ENCODE results near the gene CTCF. TPM values are rescaled to one million over a fixed set of nuclear protein-coding genes. Genes with fewer than 3 reads are reported as not detected.
A peak's percentile ranks its signal among the peaks of the same experiment; 100 is the strongest.

The CTCF gene
- total and polyA plus RNA-seq, 4 experiments from 2014 or later = 26.5 to 85.7 (median 71.2) TPM

DNA sequence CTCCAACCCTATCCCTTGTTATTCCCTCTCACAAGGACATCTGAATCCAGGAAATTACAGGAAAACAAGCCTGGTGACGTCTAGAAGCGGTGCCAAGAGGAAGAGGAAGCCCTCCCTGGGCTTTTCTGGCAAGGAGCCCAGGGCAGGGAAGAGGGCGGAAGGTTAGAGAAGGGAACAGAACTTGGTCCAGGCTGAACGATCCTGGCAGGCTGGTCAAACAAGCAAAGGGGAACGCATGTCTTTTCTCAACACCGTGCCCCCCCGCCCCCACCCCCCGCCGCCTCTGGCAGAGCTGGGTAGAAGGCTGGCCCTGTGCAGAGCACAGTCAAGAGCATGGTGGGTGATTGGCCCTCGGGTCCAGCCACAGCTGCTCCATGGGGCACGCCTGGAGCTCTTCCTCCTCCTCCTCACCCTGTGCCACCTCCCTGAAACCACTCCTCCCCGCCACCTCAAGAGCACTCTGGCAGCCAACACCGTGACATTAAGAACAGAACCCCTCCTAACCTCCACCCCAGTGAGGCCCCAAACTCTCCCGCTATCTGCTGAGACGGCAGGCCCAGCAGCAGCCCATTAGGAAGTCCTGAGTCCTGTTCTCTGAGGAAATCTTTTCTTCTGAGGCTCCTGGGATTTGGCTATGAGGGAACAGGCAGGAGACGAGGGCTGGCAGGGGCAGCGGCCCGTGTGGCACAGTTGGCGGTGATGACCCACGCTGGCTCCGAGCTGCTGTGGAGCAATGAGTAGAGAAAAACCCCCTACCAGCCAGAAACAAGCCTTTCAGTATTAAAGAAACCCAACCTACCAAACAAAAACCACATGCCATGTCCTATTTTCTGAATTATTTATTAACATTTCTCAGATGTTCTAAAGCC, 111.6 kb downstream of the CTCF start:
- intact Hi-C loops (cut with micrococcal nuclease) = loop anchor here (2.0 kb wide), 1 partner anchor 63 kb away; no protein-coding TSS in a partner anchor
- peak overlapping the region in 6 of 7 donors; percentile 29 to 76 (median 68) for H3K27ac Mint-ChIP-seq
- ChIA-PET POLR2A (ENCODE audit: partially characterized antibody) (interaction anchor here (0.5 to 1.6 kb wide), 2 partner anchors 115 to 255 kb away, joined by 3 read pairs; no protein-coding TSS in a partner anchor), CTCF (ENCODE audit: partially characterized antibody) (interaction anchor here (1.5 to 10.4 kb wide), 10 partner anchors 8 to 258 kb away, joined by 4 to 143 read pairs (median 14); partner anchors contain the start of genes CTRL and GFOD2)
- no peak overlapping the region for H3K4me3 Mint-ChIP-seq
- peaks cover 3 to 14% (median 8%) of the 10 kb centered on the region in 4 donors for H3K4me1 Mint-ChIP-seq
- Histone ChIP-seq H3K27me3 (ENCODE audit: insufficient read depth, low read length) (no peaks in the 10 kb centered on the region), H3K27ac (ENCODE audit: low read depth, low read length) (no peak overlapping the region), H3K36me3 (ENCODE audit: insufficient read depth, low read length) (no peaks in the 10 kb centered on the region), H3K4me1 (ENCODE audit: insufficient read depth, low read length) (no peaks in the 10 kb centered on the region), H3K9me3 (ENCODE audit: control insufficient read depth in 1 of 2, low read length in 2 of 2) (no peaks in the 10 kb centered on the region), H3K4me3 (ENCODE audit: low read length in 2 of 2) (no peak overlapping the region)
- no peak for DNase-seq
- no peaks in the 10 kb centered on the region for H3K9me3 Mint-ChIP-seq
- H3K36me3 Mint-ChIP-seq = peaks cover 0 to 11% of the 10 kb centered on the region in 2 donors
- H3K27me3 Mint-ChIP-seq = no peaks in the 10 kb centered on the region

- CTCF ChIA-PET (ENCODE audit: partially characterized antibody) = interaction anchor here (3.4 to 10.4 kb wide), 4 partner anchors 7 to 153 kb away, joined by 20 to 143 read pairs (median 27); partner anchors contain the start of gene GFOD2
- no peak for DNase-seq
Observed at GRCh38 chr16:67674851-67675578, 112.7 kb downstream of the CTCF start.

DNA sequence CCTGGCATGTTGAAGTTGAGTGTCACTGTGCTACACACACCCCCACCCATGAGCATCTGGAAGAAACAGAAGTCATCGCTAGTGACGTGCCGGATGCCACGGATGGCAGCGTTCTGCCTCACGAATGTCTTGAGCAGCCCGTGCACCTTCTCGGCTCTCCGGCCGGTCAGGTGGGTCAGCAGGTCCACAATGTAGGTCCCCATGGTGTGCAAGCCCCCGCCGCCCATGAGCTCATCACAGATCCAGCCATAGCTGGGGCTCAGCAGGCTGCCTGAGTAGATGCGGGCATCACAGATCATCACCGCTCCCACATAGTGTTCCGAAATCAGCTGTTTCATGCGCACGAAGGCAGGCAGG, 113.2 kb downstream of the CTCF start:
- POLR2A ChIA-PET (ENCODE audit: partially characterized antibody) = no interaction called here
- Mint-ChIP-seq H3K9me3 (no peaks in the 10 kb centered on the region), H3K36me3 (peaks cover 0 to 11% of the 10 kb centered on the region in 2 donors), H3K27me3 (no peaks in the 10 kb centered on the region), H3K4me3 (no peak overlapping the region), H3K27ac (peak overlapping the region in 3 of 7 donors; percentile 31 to 68 (median 48)), H3K4me1 (peaks cover 3 to 12% (median 8%) of the 10 kb centered on the region in 4 donors)
- Histone ChIP-seq H3K9me3 (ENCODE audit: control insufficient read depth in 1 of 2, low read length in 2 of 2) (no peaks in the 10 kb centered on the region), H3K4me1 (ENCODE audit: insufficient read depth, low read length) (no peaks in the 10 kb centered on the region), H3K36me3 (ENCODE audit: insufficient read depth, low read length) (no peaks in the 10 kb centered on the region), H3K27ac (ENCODE audit: low read depth, low read length) (no peak overlapping the region), H3K4me3 (ENCODE audit: low read length in 2 of 2) (no peak overlapping the region), H3K27me3 (ENCODE audit: insufficient read depth, low read length) (no peaks in the 10 kb centered on the region)
- DNase-seq = no peak
- CTCF ChIA-PET (ENCODE audit: partially characterized antibody) = no interaction called here
- intact Hi-C loops (cut with micrococcal nuclease) = no loop called here

More at GRCh38 chr16:67674851-67675578, 112.7 kb downstream of the CTCF start:
- H3K4me1 ChIP-seq (ENCODE audit: insufficient read depth, low read length) = no peaks in the 10 kb centered on the region
- Mint-ChIP-seq H3K9me3 (no peaks in the 10 kb centered on the region), H3K36me3 (peaks cover 0 to 9% of the 10 kb centered on the region in 2 donors), H3K27ac (peak overlapping the region in 3 of 7 donors; percentile 29 to 76 (median 42)), H3K27me3 (no peaks in the 10 kb centered on the region), H3K4me3 (no peak overlapping the region), H3K4me1 (peaks cover 3 to 12% (median 8%) of the 10 kb centered on the region in 4 donors)
- no peak overlapping the region for H3K4me3 ChIP-seq (ENCODE audit: low read length in 2 of 2)
- no peak overlapping the region for H3K27ac ChIP-seq (ENCODE audit: low read depth, low read length)
- POLR2A ChIA-PET (ENCODE audit: partially characterized antibody) = no interaction called here
- H3K9me3 ChIP-seq (ENCODE audit: control insufficient read depth in 1 of 2, low read length in 2 of 2) = no peaks in the 10 kb centered on the region
- intact Hi-C loops (cut with micrococcal nuclease) = no loop called here
- H3K27me3 ChIP-seq (ENCODE audit: insufficient read depth, low read length) = no peaks in the 10 kb centered on the region
- H3K36me3 ChIP-seq (ENCODE audit: insufficient read depth, low read length) = no peaks in the 10 kb centered on the region

DNA sequence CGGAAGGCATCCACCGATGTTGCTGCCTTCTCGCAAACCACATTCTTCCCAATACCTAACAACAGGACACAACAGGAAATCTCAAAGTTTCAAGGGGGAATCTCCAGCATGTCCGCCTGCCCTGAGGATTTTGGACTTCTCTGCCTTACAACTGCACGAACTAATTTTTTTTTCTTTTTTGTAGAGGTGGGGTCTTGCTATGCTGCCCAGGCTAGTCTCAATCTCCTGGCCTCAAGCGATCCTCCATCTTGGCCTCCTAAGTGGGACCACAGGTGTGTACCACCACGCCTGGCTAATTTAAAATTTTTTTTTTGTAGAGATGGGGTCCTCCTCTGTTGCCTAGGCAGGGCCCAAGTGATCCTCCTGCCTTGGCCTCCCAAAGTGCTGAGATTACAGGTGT, 113.7 kb downstream of the CTCF start:
- H3K9me3 Mint-ChIP-seq = no peaks in the 10 kb centered on the region
- DNase-seq = no peak
- H3K4me1 ChIP-seq (ENCODE audit: insufficient read depth, low read length) = no peaks in the 10 kb centered on the region
- H3K27ac ChIP-seq (ENCODE audit: low read depth, low read length) = no peak overlapping the region
- H3K36me3 ChIP-seq (ENCODE audit: insufficient read depth, low read length) = peaks cover 2% of the 10 kb centered on the region
- peaks cover 3 to 12% (median 8%) of the 10 kb centered on the region in 4 donors for H3K4me1 Mint-ChIP-seq
- ChIA-PET CTCF (ENCODE audit: partially characterized antibody) (interaction anchor here (1.7 to 2.2 kb wide), 2 partner anchors 140 to 155 kb away, joined by 4 to 6 read pairs; no protein-coding TSS in a partner anchor), POLR2A (ENCODE audit: partially characterized antibody) (no interaction called here)
- H3K27me3 Mint-ChIP-seq = no peaks in the 10 kb centered on the region
- intact Hi-C loops (cut with micrococcal nuclease) = no loop called here
- H3K36me3 Mint-ChIP-seq = peaks cover 0 to 11% of the 10 kb centered on the region in 2 donors
- no peaks in the 10 kb centered on the region for H3K9me3 ChIP-seq (ENCODE audit: control insufficient read depth in 1 of 2, low read length in 2 of 2)
- no peaks in the 10 kb centered on the region for H3K27me3 ChIP-seq (ENCODE audit: insufficient read depth, low read length)
- peak overlapping the region in 2 of 7 donors; percentile 62 to 68 for H3K27ac Mint-ChIP-seq
- H3K4me3 Mint-ChIP-seq = no peak overlapping the region
- H3K4me3 ChIP-seq (ENCODE audit: low read length in 2 of 2) = no peak overlapping the region

- Mint-ChIP-seq H3K27ac (peak overlapping the region in 5 of 7 donors; percentile 25 to 86 (median 62)), H3K36me3 (peaks cover 0 to 11% of the 10 kb centered on the region in 2 donors), H3K27me3 (no peaks in the 10 kb centered on the region), H3K4me1 (peaks cover 3 to 12% (median 8%) of the 10 kb centered on the region in 4 donors), H3K4me3 (no peak overlapping the region), H3K9me3 (no peaks in the 10 kb centered on the region)
- no peak overlapping the region for H3K4me3 ChIP-seq (ENCODE audit: low read length in 2 of 2)
- intact Hi-C loops (cut with micrococcal nuclease) = no loop called here
- no peaks in the 10 kb centered on the region for H3K27me3 ChIP-seq (ENCODE audit: insufficient read depth, low read length)
- ChIA-PET CTCF (ENCODE audit: partially characterized antibody) (interaction anchor here (1.0 to 2.2 kb wide), 3 partner anchors 129 to 155 kb away, joined by 4 to 6 read pairs (median 4); no protein-coding TSS in a partner anchor), POLR2A (ENCODE audit: partially characterized antibody) (interaction anchor here (0.6 to 1.0 kb wide), 2 partner anchors 195 to 313 kb away, joined by 3 read pairs; partner anchors contain the start of gene ATP6V0D1)
- no peak overlapping the region for H3K27ac ChIP-seq (ENCODE audit: low read depth, low read length)
- H3K36me3 ChIP-seq (ENCODE audit: insufficient read depth, low read length) = peaks cover 3% of the 10 kb centered on the region
- DNase-seq = no peak
- H3K9me3 ChIP-seq (ENCODE audit: control insufficient read depth in 1 of 2, low read length in 2 of 2) = no peaks in the 10 kb centered on the region
- H3K4me1 ChIP-seq (ENCODE audit: insufficient read depth, low read length) = no peaks in the 10 kb centered on the region
Observed at GRCh38 chr16:67676516-67676915, 114.2 kb downstream of the CTCF start.

DNA sequence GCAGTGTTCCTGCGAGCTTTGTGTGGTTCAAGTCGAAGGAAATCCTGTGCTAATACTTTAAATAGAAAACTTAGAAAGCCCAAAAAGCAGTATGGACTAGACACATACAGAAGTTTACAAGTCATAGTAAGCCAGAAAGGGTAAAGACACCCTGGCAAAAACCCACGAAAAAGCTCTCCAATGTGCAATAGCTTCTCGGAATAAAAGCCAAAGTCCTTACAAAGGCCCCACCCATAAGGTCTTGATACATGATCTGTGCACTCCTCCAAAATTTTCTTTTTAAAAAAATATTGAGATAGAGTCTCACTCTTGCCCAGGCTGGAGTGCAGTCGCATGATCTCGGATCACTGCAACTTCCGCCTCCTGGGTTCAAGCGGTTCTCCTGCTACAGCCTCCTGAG, 114.6 kb downstream of the CTCF start:
- Mint-ChIP-seq H3K4me3 (no peak overlapping the region), H3K4me1 (peaks cover 3 to 12% (median 8%) of the 10 kb centered on the region in 4 donors), H3K27ac (peak overlapping the region in 2 of 7 donors; percentile 25 to 86), H3K9me3 (no peaks in the 10 kb centered on the region), H3K36me3 (peaks cover 0 to 11% of the 10 kb centered on the region in 2 donors), H3K27me3 (no peaks in the 10 kb centered on the region)
- no peak overlapping the region for H3K27ac ChIP-seq (ENCODE audit: low read depth, low read length)
- ChIA-PET POLR2A (ENCODE audit: partially characterized antibody) (interaction anchor here (0.6 to 1.0 kb wide), 2 partner anchors 196 to 313 kb away, joined by 3 read pairs; partner anchors contain the start of gene ATP6V0D1), CTCF (ENCODE audit: partially characterized antibody) (interaction anchor here (1.0 to 2.2 kb wide), 3 partner anchors 129 to 155 kb away, joined by 4 to 6 read pairs (median 4); no protein-coding TSS in a partner anchor)
- no peak for DNase-seq
- H3K27me3 ChIP-seq (ENCODE audit: insufficient read depth, low read length) = no peaks in the 10 kb centered on the region
- H3K36me3 ChIP-seq (ENCODE audit: insufficient read depth, low read length) = peaks cover 3% of the 10 kb centered on the region
- no peaks in the 10 kb centered on the region for H3K4me1 ChIP-seq (ENCODE audit: insufficient read depth, low read length)
- H3K9me3 ChIP-seq (ENCODE audit: control insufficient read depth in 1 of 2, low read length in 2 of 2) = no peaks in the 10 kb centered on the region
- intact Hi-C loops (cut with micrococcal nuclease) = no loop called here
- H3K4me3 ChIP-seq (ENCODE audit: low read length in 2 of 2) = no peak overlapping the region
